ENCODE results near the gene TFAP2C. TPM values are rescaled to one million over a fixed set of nuclear protein-coding genes. Genes with fewer than 3 reads are reported as not detected.
"Not testable (repeated sequence)": the region's sequence is repeated elsewhere in the genome, so short reads cannot be mapped to it uniquely, and the experiment has no call there.

The TFAP2C gene
- total RNA-seq, 2 experiments from 2014 or later = not detected

- POLR2A ChIA-PET = no interaction called here
These were observed 23.7 kb upstream of the TFAP2C start for GRCh38 chr20:56605261-56605996.

DNA sequence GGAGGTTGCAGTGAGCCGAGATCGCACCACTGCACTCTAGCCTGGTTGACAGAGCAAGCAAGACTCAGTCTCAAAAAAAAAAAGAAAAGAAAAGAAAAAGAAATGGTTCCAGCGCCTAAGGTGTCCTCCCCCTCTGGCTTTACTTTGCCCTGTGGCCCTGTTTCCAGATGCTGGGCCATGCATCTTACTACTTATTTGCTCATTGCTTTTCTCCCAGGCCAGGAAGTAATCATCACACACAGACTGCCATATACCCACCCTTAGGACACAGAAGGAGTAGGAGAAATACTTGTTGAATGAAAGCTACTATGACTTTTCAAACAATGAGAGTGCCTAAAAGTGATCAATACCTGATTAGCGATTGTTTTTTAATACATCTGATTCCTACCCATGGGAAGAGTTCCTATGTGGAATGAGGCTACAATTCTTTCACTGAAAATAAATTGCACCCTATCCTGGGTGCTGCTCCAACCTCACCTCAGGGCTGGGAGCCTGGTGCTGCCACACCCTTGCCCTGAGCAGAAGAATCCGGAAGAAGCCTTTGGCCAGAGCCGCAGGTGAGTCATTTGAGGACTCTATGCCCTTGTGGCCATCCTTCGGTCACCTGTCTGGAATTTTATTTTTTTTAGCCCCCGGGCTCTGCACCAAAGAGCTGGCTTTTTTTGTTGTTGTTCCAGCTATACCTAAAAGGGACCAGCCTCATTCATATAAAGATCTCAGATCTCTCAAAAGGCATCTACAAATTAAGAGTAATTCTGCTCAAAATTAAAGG is 22.7 kb upstream of the TFAP2C start:
- Mint-ChIP-seq H3K27me3 (no peaks in the 10 kb centered on the region), H3K4me1 (no peaks in the 10 kb centered on the region), H3K36me3 (no peaks in the 10 kb centered on the region), H3K27ac (no peak overlapping the region), H3K9me3 (no peaks in the 10 kb centered on the region), H3K4me3 (no peak overlapping the region)
- DNase-seq (no peak), ATAC-seq (ENCODE audit: low read depth) (no peak)
- POLR2A ChIA-PET = no interaction called here

More at GRCh38 chr20:56605261-56605996, 23.7 kb upstream of the TFAP2C start:
- no peaks in the 10 kb centered on the region for H3K27me3 Mint-ChIP-seq
- no peak overlapping the region for H3K27ac Mint-ChIP-seq
- no peaks in the 10 kb centered on the region for H3K4me1 Mint-ChIP-seq
- no peaks in the 10 kb centered on the region for H3K36me3 Mint-ChIP-seq
- no peak for DNase-seq
- no peak overlapping the region for H3K4me3 Mint-ChIP-seq
- no peaks in the 10 kb centered on the region for H3K9me3 Mint-ChIP-seq
- no peak for ATAC-seq (ENCODE audit: low read depth)

- H3K36me3 Mint-ChIP-seq = no peaks in the 10 kb centered on the region
- H3K27me3 Mint-ChIP-seq = no peaks in the 10 kb centered on the region
- DNase-seq = no peak
- H3K4me1 Mint-ChIP-seq = no peaks in the 10 kb centered on the region
- POLR2A ChIA-PET = no interaction called here
- no peak overlapping the region for H3K4me3 Mint-ChIP-seq
- ATAC-seq (ENCODE audit: low read depth) = no peak
- H3K9me3 Mint-ChIP-seq = no peaks in the 10 kb centered on the region
- H3K27ac Mint-ChIP-seq = no peak overlapping the region
These were observed 21.9 kb upstream of the TFAP2C start for GRCh38 chr20:56607061-56607704.

GRCh38 chr20:56608376-56608775 is 20.7 kb upstream of the TFAP2C start:
- no peaks in the 10 kb centered on the region for H3K36me3 Mint-ChIP-seq
- H3K27me3 Mint-ChIP-seq = no peaks in the 10 kb centered on the region
- POLR2A ChIA-PET = no interaction called here
- DNase-seq (no peak), ATAC-seq (ENCODE audit: low read depth) (no peak)
- H3K27ac Mint-ChIP-seq = no peak overlapping the region
- H3K9me3 Mint-ChIP-seq = no peaks in the 10 kb centered on the region
- no peaks in the 10 kb centered on the region for H3K4me1 Mint-ChIP-seq
- H3K4me3 Mint-ChIP-seq = no peak overlapping the region

GRCh38 chr20:56609321-56609720 is 19.8 kb upstream of the TFAP2C start:
- DNase-seq (no peak), ATAC-seq (ENCODE audit: low read depth) (no peak)
- H3K36me3 Mint-ChIP-seq = no peaks in the 10 kb centered on the region
- POLR2A ChIA-PET = no interaction called here
- H3K4me3 Mint-ChIP-seq = no peak overlapping the region
- no peak overlapping the region for H3K27ac Mint-ChIP-seq
- no peaks in the 10 kb centered on the region for H3K27me3 Mint-ChIP-seq
- H3K9me3 Mint-ChIP-seq = no peaks in the 10 kb centered on the region
- H3K4me1 Mint-ChIP-seq = no peaks in the 10 kb centered on the region

DNA sequence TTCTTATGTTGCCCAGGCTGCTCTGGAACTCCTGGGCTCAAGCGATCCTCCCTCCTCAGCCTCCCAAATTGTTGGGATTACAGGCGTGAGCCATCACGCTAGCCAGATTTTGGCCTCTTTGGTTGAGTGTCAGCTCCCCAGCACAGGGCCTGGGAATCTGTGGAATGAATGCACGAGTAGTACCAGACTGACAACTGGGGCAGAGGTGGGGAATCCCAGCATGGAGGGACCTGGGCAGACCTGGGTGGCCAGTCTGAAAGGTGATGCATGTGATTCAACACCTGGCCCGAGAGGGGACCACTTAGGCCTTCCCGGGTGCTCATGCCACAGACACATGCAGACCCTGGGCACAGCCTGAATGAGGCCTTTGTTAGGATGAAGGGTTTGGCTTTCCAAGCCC is 19.0 kb upstream of the TFAP2C start:
- POLR2A ChIA-PET = no interaction called here

GRCh38 chr20:56614196-56614595 is 14.9 kb upstream of the TFAP2C start:
- Mint-ChIP-seq H3K9me3 (no peaks in the 10 kb centered on the region), H3K4me1 (no peaks in the 10 kb centered on the region), H3K36me3 (no peaks in the 10 kb centered on the region), H3K27ac (no peak overlapping the region), H3K27me3 (no peaks in the 10 kb centered on the region), H3K4me3 (no peak overlapping the region)
- POLR2A ChIA-PET = no interaction called here
- DNase-seq = no peak
- ATAC-seq (ENCODE audit: low read depth) = no peak

More for the DNA sequence above, 19.0 kb upstream of the TFAP2C start:
- no peaks in the 10 kb centered on the region for H3K4me1 Mint-ChIP-seq
- ATAC-seq (ENCODE audit: low read depth) (no peak), DNase-seq (no peak)
- H3K36me3 Mint-ChIP-seq = no peaks in the 10 kb centered on the region
- no peak overlapping the region for H3K27ac Mint-ChIP-seq
- no peaks in the 10 kb centered on the region for H3K9me3 Mint-ChIP-seq
- no peaks in the 10 kb centered on the region for H3K27me3 Mint-ChIP-seq
- no peak overlapping the region for H3K4me3 Mint-ChIP-seq

DNA sequence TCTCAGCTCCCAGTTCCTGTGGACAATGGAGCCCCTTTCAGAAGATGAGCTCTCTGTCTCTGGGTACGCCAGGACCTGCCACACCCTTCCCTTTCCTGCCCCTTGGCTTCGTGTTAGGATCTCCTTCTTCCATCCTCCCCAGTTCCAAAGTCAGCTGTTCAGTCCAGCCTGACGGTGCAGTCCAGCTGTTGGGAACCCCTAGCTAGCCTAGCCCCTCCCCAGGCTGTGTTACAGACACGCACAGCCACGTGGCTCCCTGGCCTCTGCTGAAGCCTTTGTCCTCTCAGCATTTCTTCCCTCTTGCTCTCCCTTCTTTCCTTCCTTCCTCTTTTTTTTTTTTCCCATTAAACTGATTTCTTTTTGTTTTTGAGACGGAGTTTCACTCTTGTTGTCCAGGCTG is 12.4 kb upstream of the TFAP2C start:
- Mint-ChIP-seq H3K27ac (no peak overlapping the region), H3K9me3 (no peaks in the 10 kb centered on the region), H3K36me3 (no peaks in the 10 kb centered on the region), H3K4me1 (no peaks in the 10 kb centered on the region), H3K27me3 (peaks cover 2% of the 10 kb centered on the region), H3K4me3 (no peak overlapping the region)
- ATAC-seq (ENCODE audit: low read depth) = no peak
- POLR2A ChIA-PET = no interaction called here
- DNase-seq = no peak

DNA sequence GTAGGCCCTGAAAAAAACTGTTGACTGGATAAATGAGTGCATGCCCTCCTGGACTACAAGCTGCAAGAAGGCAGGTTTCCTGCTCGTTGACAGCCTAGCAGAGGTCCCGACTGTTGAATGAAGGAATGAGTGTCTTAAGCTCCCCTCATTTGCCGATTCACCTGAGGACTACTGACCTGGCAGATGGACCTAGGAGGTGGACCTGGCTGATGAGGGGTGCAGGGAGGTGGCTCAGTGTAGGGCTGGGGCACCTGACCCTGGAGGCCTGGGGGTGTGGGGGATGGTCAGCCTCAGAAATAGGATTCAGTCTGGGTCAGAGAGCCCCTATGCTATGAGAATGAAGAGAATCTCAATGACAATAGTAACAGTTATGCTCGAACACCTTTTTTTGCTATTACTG is 11.6 kb upstream of the TFAP2C start:
- DNase-seq = no peak
- no peaks in the 10 kb centered on the region for H3K36me3 Mint-ChIP-seq
- H3K4me3 Mint-ChIP-seq = no peak overlapping the region
- no peaks in the 10 kb centered on the region for H3K4me1 Mint-ChIP-seq
- no peak for ATAC-seq (ENCODE audit: low read depth)
- POLR2A ChIA-PET = no interaction called here
- peaks cover 4% of the 10 kb centered on the region for H3K27me3 Mint-ChIP-seq
- H3K27ac Mint-ChIP-seq = no peak overlapping the region
- no peaks in the 10 kb centered on the region for H3K9me3 Mint-ChIP-seq

DNA sequence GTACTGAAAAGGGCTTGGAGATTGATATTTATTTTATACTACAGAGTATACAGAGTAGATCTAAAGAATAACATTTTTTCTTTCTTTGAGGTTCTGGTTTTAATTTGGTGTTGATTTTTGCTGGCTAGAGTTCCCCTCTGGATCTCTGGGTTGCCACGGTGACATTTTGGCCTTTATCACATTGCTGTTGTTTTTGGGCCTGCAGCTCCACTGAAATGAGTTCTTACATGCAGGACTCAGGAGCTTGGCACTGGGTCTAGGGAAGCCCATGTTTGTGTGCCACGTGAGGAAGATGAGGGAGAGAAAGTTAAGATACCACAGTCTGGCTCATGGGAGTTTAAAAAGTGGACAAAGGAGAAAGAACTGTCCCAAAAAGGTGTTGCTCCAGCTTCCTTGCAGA is 7.4 kb upstream of the TFAP2C start:
- H3K4me1 Mint-ChIP-seq = peaks cover 3% of the 10 kb centered on the region
- no peak overlapping the region for H3K27ac Mint-ChIP-seq
- POLR2A ChIA-PET = no interaction called here
- ATAC-seq (ENCODE audit: low read depth) (no peak), DNase-seq (no peak)
- no peaks in the 10 kb centered on the region for H3K9me3 Mint-ChIP-seq
- peaks cover 34% of the 10 kb centered on the region for H3K27me3 Mint-ChIP-seq
- no peaks in the 10 kb centered on the region for H3K36me3 Mint-ChIP-seq
- H3K4me3 Mint-ChIP-seq = no peak overlapping the region

DNA sequence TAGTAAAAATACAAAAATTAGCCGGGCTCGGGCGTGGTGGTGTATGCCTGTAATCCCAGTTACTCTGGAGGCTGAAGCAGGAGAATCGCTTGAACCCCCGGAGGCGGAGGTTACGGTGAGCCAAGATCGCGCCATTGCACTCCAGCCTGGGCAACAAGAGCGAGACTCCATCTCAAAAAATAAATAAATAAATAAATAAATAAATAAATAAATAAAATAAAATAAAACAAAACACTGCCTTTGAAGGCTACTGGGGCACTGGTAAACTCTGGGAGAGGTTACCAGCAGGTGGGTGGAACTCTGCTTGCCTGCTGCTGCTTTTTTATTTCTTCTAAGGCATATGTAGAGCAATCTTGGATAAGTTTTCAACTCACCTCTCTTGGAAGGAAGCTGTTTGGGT is 5.2 kb upstream of the TFAP2C start:
- H3K9me3 Mint-ChIP-seq; H3K4me1 Mint-ChIP-seq; POLR2A ChIA-PET; H3K4me3 Mint-ChIP-seq; DNase-seq; ATAC-seq (ENCODE audit: low read depth); H3K27ac Mint-ChIP-seq; H3K36me3 Mint-ChIP-seq: not testable (repeated sequence)
- peaks cover 51% of the 10 kb centered on the region for H3K27me3 Mint-ChIP-seq

DNA sequence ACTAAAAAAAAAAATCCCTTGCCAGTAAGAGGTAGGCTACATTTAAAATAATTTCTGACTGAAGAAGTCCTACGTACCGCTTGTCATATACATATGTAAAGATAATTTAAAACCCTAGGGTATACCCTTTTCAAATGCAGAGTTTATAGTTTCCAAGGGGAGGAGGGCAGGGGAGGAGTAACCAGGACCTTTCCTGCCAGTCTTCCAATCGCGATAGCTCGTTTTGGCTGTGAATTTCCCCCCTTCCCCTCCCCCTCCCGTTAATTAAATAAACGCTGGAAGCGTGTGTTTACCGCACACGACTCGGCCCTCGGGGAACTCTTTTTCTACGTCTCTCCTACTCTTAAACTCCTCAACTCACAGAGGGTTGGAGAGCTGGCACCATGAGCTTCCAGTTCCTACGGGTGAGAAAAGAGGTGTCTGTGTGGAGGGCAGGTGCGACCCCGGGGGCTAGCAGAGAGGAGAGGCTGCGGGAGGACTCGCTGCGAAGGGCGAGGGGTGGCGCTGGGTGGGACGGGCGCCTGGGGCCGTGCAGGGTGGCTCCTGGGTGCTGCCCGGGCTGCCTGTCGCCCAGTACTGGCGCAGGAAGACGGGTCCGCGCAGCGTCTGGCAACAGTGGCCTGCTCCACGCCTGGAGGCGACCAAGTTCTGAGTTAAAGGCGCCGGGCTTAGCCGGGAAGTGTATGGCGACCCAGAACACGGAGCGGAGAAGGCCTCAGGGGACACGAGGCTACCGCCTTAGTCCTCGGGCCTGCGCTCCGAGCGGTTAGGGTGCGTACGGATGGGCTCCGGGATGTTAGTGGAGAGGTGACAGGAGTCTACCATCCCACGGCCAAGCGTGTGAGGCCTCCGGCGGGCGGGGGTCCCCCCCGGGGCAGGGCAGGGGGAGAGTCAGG is 4.1 kb upstream of the TFAP2C start:
- DNase-seq (peak; percentile 32), ATAC-seq (ENCODE audit: low read depth) (no peak)
- no peaks in the 10 kb centered on the region for H3K36me3 Mint-ChIP-seq
- POLR2A ChIA-PET = no interaction called here
- peaks cover 7% of the 10 kb centered on the region for H3K4me1 Mint-ChIP-seq
- no peak overlapping the region for H3K4me3 Mint-ChIP-seq
- H3K27me3 Mint-ChIP-seq = peaks cover 63% of the 10 kb centered on the region
- no peaks in the 10 kb centered on the region for H3K9me3 Mint-ChIP-seq
- no peak overlapping the region for H3K27ac Mint-ChIP-seq

DNA sequence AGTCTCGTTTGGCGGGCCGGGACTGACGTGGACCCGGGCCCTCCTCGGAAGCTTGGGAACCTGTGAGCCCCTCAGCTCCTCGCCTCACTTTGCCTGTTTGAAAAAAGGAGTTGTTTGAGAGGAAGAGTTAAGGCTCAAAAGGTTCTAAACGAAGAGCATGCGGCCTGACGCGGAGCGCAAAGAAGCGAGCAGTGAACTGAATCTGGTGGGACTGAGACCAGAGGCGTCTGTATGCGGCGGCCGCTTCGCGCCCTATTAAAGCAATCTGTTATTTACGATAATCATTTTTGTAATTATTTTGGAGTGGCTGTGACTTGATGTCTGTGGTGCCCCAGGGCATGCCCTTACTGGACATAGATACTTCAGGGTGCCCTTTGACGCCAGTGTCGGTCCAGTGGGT is 3.3 kb upstream of the TFAP2C start:
- no peak overlapping the region for H3K4me3 Mint-ChIP-seq
- ATAC-seq (ENCODE audit: low read depth) (no peak), DNase-seq (peak; percentile 30)
- H3K36me3 Mint-ChIP-seq = no peaks in the 10 kb centered on the region
- H3K27me3 Mint-ChIP-seq = peaks cover 65% of the 10 kb centered on the region
- peaks cover 7% of the 10 kb centered on the region for H3K4me1 Mint-ChIP-seq
- H3K27ac Mint-ChIP-seq = no peak overlapping the region
- POLR2A ChIA-PET = no interaction called here
- no peaks in the 10 kb centered on the region for H3K9me3 Mint-ChIP-seq
